Esophagus muscularis mucosa (tissue), 4 donors: ENCODE measurements around the gene DENND6A.

Source experiments
- CTCF ChIP-seq, 3 experiments: fragments of 200-600 bp in 2 of 3; fragments of 450-650 bp in 1 of 3; sonication (generic) in 2 of 3; IDR thresholded peaks; one replicate each; pipeline ENCODE4 v1.5.1; 2017 to 2019; ENCODE audit warnings: antibody characterized with exemption in 3 of 3, mild to moderate bottlenecking in 2 of 3, moderate library complexity in 1 of 3
- EP300 ChIP-seq: sonication (generic); formaldehyde crosslinking; IDR thresholded peaks from one replicate; pipeline ENCODE4 v1.6.1; 2017; ENCODE audit warnings: antibody characterized with exemption
- POLR2A ChIP-seq: fragments of 450-650 bp; IDR thresholded peaks from one replicate; pipeline ENCODE4 v1.6.1; 2017; ENCODE audit warnings: antibody characterized with exemption, moderate library complexity, mild to moderate bottlenecking, low read depth
- POLR2AphosphoS5 ChIP-seq, 2 donors: sonication (generic); formaldehyde crosslinking; IDR thresholded peaks; one replicate each; pipeline ENCODE4 v1.6.1; 2017; ENCODE audit warnings: antibody characterized with exemption in 2 of 2

GRCh38 chr3:57727106-57727505, 34.2 kb upstream of the DENND6A start:
- TF ChIP-seq POLR2A (no peak), CTCF (IDR thresholded peaks at IDR 0.05) (no peak), EP300 (no peak), POLR2AphosphoS5 (IDR thresholded peaks at IDR 0.05) (no peak)
